OCI-LY1 (cell line): ENCODE measurements around the gene EIF4E3.

Source experiments
- CTCF ChIP-seq: fragments of 200-600 bp; sonication (generic), shearing (Covaris generic); IDR thresholded peaks from 2 replicates; pipeline ENCODE4 v1.5.1; 2017; ENCODE audit warnings: mild to moderate bottlenecking, antibody characterized with exemption, low read length, moderate library complexity, mixed read lengths
- EZH2 ChIP-seq: fragments of 200-600 bp; sonication (generic), shearing (Covaris generic); IDR thresholded peaks from 2 replicates; pipeline ENCODE4 v1.8.0; 2017; ENCODE audit warnings: borderline replicate concordance, mixed run types, mild to moderate bottlenecking, antibody characterized with exemption, low read length, moderate library complexity, mixed read lengths

- TF ChIP-seq CTCF (no peak), EZH2 (no peak)
These were observed 38.2 kb upstream of the EIF4E3 start for GRCh38 chr3:71763426-71763825.
